ENCODE data around the gene TSPAN2.
A peak's percentile ranks its signal among the peaks of the same experiment; 100 is the strongest.

TSPAN2 gene

DNA sequence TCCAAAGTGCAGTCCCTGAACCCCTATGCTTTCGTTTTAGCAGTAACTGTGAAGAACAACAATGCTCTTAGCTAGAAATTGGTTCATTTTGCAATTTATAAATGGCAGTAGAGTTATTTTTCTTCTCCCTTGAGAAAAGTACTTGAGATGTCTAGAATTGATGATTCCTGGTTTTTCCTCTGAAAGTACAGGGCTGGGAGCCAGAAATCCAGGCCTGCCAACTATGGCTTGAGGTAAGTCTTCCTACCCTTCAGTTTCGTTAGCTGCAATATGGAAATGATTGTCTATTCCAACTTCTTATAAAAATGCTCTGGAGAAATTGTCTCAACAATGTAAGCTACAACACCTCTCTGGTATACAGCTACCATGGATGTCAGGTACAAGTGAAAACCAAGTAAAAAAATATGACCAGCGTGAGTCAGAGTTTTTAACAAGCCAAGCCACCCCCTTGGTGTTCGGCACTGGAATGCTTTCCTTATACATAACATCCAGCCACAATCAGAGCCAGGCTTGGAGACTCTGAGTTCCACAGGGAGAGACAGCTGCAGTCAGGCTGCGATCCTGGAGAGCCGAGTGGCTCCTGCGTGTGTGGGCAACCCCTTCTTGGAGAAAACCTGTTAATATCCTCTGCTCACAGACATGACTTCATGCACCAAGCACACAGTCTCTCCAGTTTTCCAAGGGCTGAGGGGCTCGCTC lies 22.0 kb downstream of the TSPAN2 start:
- no peak for DNase-seq (ENCODE audit: low spot score)
- in situ Hi-C loops (cut with MboI; ENCODE audit: low pct_unique_long_range_greater_than_20kb, low sequenced_read_pairs, unreplicated experiment) = no loop called here
- TF ChIP-seq, protein P1, sequence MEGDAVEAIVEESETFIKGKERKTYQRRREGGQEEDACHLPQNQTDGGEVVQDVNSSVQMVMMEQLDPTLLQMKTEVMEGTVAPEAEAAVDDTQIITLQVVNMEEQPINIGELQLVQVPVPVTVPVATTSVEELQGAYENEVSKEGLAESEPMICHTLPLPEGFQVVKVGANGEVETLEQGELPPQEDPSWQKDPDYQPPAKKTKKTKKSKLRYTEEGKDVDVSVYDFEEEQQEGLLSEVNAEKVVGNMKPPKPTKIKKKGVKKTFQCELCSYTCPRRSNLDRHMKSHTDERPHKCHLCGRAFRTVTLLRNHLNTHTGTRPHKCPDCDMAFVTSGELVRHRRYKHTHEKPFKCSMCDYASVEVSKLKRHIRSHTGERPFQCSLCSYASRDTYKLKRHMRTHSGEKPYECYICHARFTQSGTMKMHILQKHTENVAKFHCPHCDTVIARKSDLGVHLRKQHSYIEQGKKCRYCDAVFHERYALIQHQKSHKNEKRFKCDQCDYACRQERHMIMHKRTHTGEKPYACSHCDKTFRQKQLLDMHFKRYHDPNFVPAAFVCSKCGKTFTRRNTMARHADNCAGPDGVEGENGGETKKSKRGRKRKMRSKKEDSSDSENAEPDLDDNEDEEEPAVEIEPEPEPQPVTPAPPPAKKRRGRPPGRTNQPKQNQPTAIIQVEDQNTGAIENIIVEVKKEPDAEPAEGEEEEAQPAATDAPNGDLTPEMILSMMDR (IDR thresholded peaks at IDR 0.05; ENCODE audit: extremely low read depth, insufficient read depth, missing control alignments) = no peak

DNA sequence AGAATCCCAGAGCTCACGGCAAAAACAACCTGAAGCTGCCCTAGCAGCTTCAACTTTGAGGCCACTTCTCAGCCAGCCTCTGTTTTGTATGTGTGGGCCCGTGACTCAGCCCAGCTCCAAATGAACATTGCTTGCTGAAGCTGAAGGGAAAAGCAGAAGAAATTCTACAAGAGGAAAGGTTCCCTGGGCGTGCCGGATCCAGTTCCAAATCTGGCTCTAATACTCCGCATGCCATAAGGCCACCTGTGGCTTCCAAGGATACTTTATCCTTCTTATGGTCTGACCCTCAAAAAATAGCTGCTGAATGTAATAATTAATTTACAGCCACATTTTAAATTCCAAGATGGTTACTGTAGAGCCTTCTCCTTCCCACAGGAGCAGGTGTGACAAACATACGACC lies 24.3 kb downstream of the TSPAN2 start:
- in situ Hi-C loops (cut with MboI; ENCODE audit: low pct_unique_long_range_greater_than_20kb, low sequenced_read_pairs, unreplicated experiment) = no loop called here
- no peak for DNase-seq (ENCODE audit: low spot score)
- TF ChIP-seq, protein P1 (IDR thresholded peaks at IDR 0.05; ENCODE audit: extremely low read depth, insufficient read depth, missing control alignments) = no peak

DNA sequence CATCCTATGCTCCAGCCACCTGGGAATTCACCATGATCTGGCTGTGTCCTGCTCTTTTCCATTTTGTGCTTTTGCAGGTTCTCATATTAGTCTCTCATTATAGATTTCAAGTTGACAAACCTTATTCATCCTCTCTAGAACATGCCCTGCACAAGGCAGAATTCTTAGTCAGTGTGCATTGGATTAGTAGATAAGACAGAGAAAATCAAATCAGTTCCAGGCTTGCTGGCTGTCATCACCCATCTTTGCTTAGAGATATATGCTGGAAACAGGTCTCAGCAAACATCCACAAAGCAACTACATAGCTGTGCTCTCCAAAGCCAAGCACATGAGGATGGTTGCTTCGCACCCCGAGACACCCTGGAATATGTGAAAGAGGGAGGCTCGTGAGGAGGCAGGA lies 24.8 kb downstream of the TSPAN2 start:
- in situ Hi-C loops (cut with MboI; ENCODE audit: low pct_unique_long_range_greater_than_20kb, low sequenced_read_pairs, unreplicated experiment) = no loop called here
- TF ChIP-seq, protein P1 (IDR thresholded peaks at IDR 0.05; ENCODE audit: extremely low read depth, insufficient read depth, missing control alignments) = no peak
- DNase-seq (ENCODE audit: low spot score) = no peak

DNA sequence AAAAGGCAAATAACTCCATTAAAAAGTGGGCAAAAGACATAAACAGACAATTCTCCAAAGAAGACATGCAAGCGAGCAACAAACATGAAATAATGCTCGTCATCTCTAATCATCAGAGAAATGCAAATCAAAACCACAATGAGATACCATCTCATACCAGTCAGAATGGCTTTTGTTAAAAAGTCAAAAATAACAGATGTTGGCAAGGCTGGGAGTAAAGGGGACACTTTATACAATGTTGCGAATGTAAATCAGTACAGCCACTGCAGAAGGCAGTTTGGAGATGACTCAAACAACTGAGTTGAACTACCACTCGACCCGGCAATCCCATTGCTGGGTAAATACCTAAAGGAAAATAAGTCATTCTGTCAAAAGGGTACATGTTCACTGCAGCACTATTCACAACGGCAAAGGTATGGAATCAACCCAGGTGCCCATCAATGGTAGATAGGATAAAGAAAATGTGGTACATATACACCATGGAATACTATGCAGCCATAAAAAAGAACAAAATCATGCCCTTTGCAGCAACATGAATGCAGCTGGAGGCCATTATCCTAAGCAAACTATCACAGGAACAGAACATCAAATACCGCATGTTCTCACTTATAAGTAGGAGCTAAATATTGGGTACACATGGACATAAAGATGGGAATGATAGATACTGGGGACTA lies 25.9 kb downstream of the TSPAN2 start:
- TF ChIP-seq, protein P1 (IDR thresholded peaks at IDR 0.05; ENCODE audit: extremely low read depth, insufficient read depth, missing control alignments) = no peak
- DNase-seq (ENCODE audit: low spot score) = no peak
- in situ Hi-C loops (cut with MboI; ENCODE audit: low pct_unique_long_range_greater_than_20kb, low sequenced_read_pairs, unreplicated experiment) = no loop called here

DNA sequence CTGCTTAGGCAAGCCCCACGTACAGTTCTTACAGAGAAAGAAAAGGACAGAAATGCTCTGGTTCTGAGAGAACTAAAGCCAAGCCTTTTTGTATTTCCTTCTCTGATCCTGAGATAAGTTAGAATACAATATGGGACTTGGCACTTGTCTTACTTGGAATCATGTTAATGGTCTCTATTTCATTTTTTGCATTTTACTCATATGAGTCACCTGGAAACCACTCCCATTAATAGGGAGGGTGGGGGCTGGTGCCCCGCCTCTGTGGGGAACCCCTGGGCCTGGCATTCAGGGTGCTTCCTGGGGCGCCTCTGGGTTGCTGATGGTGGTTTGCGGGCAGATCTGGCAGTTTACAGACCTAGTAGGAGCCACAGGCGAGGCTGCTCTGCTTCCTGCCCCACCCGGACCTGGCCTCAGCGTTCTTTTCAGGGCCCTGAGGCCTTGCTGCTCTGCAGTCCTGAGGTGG lies 26.7 kb downstream of the TSPAN2 start:
- peak; percentile 27 for DNase-seq (ENCODE audit: low spot score)
- in situ Hi-C loops (cut with MboI; ENCODE audit: low pct_unique_long_range_greater_than_20kb, low sequenced_read_pairs, unreplicated experiment) = no loop called here
- TF ChIP-seq, protein P1 (IDR thresholded peaks at IDR 0.05; ENCODE audit: extremely low read depth, insufficient read depth, missing control alignments) = no peak

DNA sequence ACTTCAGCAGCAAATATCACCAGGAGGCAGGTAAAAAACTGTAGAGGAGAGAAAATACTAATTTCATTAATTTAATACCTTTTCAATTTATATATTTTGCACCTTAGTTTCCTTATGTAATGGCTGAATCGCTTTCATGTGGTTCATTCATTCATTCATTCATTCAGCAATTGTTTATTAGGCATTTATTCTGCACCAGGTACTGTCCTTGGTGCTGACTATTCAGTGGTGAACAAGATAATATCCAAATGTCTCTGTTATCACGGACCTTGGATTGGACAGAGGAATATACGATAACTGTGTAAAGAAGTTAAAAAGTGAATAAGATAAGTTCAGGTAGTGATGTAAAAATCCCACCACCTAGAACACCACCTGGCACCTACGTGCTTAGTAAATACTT lies 28.8 kb downstream of the TSPAN2 start:
- TF ChIP-seq, protein P1 (IDR thresholded peaks at IDR 0.05; ENCODE audit: extremely low read depth, insufficient read depth, missing control alignments) = no peak
- no peak for DNase-seq (ENCODE audit: low spot score)
- in situ Hi-C loops (cut with MboI; ENCODE audit: low pct_unique_long_range_greater_than_20kb, low sequenced_read_pairs, unreplicated experiment) = no loop called here

Data from GM13977 (cell line).